HG03439 (cell line): ENCODE data around the gene PSME2.

Source experiments
- ATAC-seq: cut with Tn5 transposase; IDR thresholded peaks from one replicate; pipeline ENCODE4 v1.9.1; 2021; ENCODE audit warnings: mild to moderate bottlenecking, moderate library complexity; ENCODE audit not compliant: unreplicated experiment

PSME2 gene

DNA sequence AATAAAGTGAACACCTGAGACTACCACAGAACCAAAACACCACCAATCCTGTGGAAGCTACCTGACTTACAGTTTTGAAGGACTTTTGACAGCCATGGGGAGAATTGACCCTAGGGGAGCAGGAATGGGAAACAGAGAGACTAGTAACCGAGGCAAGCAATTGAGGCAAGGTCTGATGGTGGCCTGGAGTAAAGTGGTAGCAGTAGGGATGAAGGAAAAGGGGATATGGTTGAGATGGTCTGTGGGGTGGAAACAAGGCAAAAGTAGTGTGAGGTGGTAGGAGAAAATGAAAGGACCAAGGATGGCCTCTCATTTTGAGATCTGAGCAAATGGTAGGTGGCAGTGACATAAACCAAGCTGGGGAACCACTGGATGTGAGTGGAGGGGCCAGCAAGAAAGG lies 10.4 kb upstream of the PSME2 start:
- no peak for ATAC-seq

DNA sequence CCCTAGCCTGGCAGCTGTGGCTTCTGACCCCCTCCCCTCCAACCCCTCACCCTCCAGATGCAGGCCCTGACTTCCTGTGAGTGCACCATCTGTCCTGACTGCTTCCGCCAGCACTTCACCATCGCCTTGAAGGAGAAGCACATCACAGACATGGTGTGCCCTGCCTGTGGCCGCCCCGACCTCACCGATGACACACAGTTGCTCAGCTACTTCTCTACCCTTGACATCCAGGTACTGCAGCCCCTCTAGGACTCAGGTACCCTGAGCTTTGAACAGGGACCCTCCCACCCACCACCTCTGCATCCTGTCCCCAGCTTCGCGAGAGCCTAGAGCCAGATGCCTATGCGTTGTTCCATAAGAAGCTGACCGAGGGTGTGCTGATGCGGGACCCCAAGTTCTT lies 8.7 kb upstream of the PSME2 start:
- ATAC-seq, result no peak

GRCh38 chr14:24151404-24152080 lies 5.1 kb upstream of the PSME2 start:
- ATAC-seq, result no peak

DNA sequence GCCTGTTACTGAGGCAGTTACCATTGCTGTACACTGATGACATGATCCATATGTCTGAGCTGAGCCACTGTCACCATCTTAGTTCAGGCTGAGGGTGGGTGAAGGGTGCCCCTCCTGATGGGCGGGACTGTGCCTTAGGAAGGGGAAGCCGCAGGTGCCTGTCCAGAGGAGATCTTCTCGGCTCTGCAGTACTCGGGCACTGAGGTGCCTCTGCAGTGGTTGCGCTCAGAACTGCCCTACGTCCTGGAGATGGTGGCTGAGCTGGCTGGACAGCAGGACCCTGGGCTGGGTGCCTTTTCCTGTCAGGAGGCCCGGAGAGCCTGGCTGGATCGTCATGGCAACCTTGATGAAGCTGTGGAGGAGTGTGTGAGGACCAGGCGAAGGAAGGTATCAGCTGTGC lies 4.6 kb upstream of the PSME2 start:
- ATAC-seq, result no peak

DNA sequence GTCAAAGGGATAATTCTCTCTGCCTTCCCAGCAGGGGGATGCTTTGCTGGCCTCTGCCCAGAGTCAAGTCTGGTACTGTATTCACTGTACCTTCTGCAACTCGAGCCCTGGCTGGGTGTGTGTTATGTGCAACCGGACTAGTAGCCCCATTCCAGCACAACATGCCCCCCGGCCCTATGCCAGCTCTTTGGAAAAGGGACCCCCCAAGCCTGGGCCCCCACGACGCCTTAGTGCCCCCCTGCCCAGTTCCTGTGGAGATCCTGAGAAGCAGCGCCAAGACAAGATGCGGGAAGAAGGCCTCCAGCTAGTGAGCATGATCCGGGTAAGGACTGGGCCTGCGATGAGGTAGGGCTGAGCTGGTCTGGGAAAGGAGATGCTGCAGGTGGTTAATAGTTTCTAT lies 4.2 kb upstream of the PSME2 start:
- no peak for ATAC-seq

GRCh38 chr14:24150061-24150460 lies 3.7 kb upstream of the PSME2 start:
- ATAC-seq, result no peak

DNA sequence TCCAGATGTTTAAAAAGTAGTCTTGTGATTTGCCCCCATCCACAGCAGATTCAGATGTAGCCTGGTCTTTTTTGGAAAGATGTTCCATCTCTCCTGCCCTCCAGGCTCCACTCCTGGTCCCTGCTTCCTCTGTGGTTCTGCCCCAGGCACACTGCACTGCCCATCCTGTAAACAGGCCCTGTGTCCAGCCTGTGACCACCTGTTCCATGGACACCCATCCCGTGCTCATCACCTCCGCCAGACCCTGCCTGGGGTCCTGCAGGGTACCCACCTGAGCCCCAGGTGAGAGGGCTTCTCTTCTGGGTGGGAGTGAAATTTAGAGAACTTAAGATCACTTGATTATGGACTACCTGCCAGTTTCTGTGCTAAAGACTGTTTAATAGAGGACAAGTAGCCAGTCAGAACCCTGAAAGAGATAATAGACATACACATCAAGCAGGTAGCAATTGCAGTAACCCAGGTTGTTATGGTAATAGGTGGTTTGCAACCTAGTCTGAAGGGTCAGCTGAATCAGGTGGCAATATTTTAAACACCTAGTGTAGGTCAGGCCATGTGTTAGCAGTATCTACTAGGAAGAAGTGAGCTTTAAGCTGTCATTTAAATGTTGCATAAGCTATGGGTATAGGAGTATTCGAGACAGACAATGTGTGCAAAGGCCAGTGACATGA lies 3.0 kb upstream of the PSME2 start:
- no peak for ATAC-seq

- no peak for ATAC-seq
Observed at GRCh38 chr14:24147761-24148428, 1.5 kb upstream of the PSME2 start.

DNA sequence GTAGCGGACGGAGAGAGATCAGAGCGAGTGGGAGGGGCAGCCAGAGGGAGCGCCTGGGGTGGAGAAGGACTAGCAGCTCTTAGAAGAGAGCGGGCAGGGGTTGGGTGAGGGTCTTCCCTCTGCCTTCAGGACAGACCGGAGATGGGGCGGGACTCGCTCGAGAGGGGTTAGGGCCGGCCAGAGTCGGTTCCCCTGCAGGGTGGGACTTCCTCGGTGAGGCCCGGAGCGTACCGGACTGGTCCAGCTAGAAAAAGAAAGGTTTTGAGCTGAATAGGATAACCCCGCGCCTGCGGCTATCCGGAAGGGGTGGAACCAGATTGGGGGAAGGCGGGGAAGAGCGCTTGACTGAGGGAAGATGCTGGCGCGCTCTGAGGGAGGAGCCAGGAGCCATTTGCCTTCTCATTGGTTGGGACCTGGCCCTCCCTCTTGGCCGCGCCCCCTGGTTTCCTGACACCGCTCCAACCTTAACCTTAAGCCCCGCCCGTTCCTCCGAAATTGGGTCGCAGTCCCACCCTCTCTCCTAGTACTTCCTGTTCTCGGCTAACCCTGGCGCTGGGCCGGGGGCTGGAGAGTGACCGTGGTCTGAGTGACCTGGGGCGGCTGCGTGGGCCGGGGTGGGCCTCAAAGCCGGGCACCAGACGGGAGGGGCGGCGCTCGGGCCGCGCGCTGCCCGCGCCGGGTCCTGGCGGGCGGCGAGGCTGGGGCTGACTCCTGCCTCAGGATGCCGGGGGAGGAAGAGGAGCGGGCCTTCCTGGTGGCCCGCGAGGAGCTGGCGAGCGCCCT lies 759 bp upstream of the PSME2 start, which contains the start of gene RNF31:
TSS of gene RNF31 (plus strand) at position 521 of the 783 bp plus-strand sequence. CDS start at position 722, 201 bp downstream.
- ATAC-seq, result peak; percentile 83

GRCh38 chr14:24145690-24146452 lies 539 bp downstream of the PSME2 start:
- no peak for ATAC-seq

- ATAC-seq, result no peak
Observed at GRCh38 chr14:24145219-24145618, 1.2 kb downstream of the PSME2 start.

GRCh38 chr14:24144451-24144850 lies 2.0 kb downstream of the PSME2 start:
- ATAC-seq, result no peak

DNA sequence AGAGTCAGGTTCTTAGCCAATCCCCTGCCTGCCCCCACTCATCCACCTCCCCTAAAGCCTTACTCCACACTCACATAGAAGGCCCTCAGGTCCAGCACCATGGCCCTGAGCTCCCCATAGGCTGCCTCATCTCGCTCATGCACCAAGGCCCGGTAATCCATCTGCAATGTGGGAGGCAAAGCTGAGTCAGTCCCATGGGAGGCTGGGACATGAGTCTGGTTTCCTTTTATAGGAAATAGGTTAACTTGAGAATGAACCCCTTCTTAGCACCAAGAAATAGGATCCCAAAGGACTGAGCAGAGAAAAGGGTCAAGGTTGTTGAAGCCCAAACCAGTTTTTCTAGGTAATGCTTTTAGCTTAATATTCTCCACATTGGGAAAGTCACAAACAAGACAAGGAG lies 2.9 kb downstream of the PSME2 start:
- no peak for ATAC-seq

DNA sequence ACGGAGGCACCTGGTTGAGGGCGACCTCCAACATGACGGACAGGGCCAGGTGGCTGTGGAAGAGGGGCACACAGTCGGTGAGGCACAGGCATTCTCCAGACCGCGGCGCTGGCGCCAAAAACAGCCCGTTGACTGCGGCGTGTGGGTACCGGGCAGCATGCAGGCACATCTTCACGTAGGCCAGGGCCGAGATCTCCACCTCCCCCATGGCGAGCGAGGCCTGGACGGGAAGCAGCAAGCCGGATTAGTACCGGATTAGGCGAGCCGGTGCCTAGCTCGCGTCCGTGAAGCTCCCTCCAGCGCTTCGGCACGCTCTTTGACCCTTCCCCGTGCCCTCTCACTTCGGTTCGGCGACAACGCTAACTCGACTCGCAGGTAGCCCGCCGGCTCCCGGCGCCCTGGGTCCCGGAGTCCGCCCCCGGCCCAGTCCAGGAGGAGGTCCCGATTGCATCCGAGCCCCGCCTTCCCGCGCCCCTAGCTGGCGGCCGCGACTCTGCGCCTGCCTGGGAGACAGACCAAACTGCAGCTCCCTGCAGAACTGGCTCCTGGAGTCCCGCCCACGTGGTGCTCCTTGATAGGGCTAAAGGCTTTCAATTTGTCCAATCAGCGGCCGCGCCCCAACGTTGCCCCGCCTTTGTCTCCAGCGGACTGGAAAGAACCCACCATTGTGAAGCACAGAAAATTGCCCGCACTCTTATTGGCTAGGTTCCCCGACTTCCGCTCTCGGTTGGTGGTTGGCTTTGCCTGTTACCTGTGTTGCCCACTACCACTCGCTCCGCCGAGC lies 5.1 kb downstream of the PSME2 start, which contains the start of gene EMC9:
TSS of gene EMC9 (minus strand) at position 495 of the 784 bp plus-strand sequence. CDS start at position 208, 287 bp downstream.
- peak; percentile 83 for ATAC-seq

DNA sequence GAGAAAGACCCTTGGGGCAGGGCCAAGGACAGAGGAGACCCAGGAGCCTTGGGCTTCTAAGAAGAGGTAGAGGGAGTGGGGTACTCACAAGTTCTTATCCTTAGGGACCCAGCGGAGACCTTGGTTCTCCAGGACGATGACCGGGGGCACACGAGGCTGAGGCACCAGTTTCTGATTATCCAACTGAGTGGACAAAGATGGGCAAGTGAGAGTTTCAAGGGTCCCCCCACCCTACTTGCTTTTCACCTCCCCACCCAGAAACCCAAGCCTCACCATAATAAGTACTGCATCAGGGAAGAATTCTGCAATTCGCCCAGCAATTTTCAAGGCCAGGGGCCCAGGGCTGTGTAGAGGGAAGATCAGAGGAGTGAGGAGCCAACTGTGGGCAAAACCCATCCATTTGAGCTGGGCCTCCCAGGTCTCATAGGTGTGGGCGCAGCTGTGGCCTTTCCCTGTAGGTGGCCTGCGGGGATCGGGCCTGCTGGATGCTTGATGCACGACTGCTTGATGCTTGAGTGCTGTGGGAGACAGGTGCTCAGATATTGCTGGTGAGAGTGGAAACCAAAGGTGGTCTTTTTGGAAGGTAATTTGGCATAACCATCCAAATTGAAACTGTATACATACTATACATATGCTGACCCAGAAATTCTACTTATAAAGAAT lies 7.0 kb downstream of the PSME2 start:
- no peak for ATAC-seq

GRCh38 chr14:24138396-24139271 lies 7.8 kb downstream of the PSME2 start:
- ATAC-seq, result no peak

DNA sequence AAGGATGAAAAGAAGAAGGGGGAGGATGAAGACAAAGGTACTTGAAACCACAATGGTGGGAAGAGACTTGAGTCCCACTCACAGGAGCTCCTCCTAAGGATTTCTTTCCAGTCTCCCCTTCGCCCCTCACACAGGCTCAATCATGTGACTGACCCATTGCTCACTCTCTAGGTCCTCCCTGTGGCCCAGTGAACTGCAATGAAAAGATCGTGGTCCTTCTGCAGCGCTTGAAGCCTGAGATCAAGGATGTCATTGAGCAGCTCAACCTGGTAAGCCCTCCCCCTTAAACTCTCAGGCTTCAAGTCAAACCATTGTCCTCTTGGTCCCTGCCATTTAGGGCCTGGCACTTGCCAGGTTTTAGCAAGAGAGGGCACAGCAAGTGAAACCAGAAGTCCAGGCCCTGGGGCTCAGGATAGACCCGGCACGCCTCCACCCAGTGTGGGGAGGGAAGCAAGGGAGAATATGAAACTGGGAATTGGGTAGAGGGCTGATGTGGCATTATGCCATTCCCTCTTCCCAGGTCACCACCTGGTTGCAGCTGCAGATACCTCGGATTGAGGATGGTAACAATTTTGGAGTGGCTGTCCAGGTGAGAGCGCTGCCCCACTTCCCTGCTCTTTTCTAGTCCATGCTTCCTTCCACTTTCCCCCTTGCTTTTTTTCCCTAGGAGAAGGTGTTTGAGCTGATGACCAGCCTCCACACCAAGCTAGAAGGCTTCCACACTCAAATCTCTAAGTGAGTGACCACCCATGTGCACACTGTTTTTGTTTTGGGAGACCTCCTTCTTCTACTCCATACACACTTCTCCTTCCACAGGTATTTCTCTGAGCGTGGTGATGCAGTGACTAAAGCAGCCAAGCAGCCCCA lies 8.6 kb downstream of the PSME2 start:
- no peak for ATAC-seq
